GM18951 (cell line): Measurements from ENCODE around the gene TBC1D14.
A peak's percentile ranks its signal among the peaks of the same experiment; 100 is the strongest.

ENCODE experiments used
- POLR2A ChIP-seq: IDR thresholded peaks from 4 replicates; pipeline ENCODE4 v1.6.1; 2011; ENCODE audit warnings: mild to moderate bottlenecking; ENCODE audit not compliant: insufficient read length, insufficient read depth; ENCODE audit errors: extremely low read depth
- in situ Hi-C: fragments of 300-500 bp; cut with MboI; formaldehyde crosslinking; loops from one replicate; pipeline ENCODE4 v1.12.0; 2022; ENCODE audit warnings: low sequenced_read_pairs, mixed read lengths, inconsistent platforms; ENCODE audit not compliant: unreplicated experiment

Gene TBC1D14

GRCh38 chr4:6986781-6987587 is 77.4 kb downstream of the TBC1D14 start:
- TF ChIP-seq POLR2A = peak; percentile 65
- in situ Hi-C loops = no loop called here

- in situ Hi-C loops = no loop called here
- no peak for TF ChIP-seq POLR2A
Observed at GRCh38 chr4:6987588-6987961, 77.9 kb downstream of the TBC1D14 start.

DNA sequence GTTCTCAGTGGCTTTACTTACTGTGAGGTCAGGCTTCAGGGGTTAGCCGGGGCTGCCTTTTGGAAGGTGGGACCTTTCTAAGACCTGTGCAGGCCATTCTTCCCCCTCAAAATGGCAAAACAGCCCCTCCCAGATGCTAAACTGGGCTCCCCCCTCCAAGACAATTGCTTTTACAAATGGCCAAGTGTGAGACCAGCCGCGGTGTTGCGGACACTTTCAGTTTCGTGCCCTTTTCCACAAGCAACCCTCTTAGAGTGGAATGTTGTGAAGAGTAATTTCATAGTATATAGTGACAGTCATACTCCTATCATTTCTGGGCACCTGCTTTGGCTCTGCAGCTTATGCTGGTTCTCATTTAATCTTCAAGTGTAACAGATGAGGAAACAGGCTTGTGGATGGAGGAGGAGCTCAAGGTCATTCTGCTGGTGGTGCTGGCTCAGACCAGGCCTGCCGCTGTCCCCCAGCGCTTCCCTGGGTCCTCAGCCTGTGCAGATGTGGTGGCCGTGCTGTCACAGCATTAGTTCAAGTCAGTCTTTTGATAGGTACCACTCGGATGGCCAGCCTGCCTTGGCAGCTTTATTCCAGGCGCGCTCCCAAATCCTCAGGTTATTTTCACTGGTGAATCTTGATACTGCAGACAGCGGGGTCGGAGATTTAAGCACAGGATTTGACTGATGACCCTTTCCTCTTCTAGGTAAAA is 78.5 kb downstream of the TBC1D14 start:
- in situ Hi-C loops = no loop called here
- TF ChIP-seq POLR2A = no peak

DNA sequence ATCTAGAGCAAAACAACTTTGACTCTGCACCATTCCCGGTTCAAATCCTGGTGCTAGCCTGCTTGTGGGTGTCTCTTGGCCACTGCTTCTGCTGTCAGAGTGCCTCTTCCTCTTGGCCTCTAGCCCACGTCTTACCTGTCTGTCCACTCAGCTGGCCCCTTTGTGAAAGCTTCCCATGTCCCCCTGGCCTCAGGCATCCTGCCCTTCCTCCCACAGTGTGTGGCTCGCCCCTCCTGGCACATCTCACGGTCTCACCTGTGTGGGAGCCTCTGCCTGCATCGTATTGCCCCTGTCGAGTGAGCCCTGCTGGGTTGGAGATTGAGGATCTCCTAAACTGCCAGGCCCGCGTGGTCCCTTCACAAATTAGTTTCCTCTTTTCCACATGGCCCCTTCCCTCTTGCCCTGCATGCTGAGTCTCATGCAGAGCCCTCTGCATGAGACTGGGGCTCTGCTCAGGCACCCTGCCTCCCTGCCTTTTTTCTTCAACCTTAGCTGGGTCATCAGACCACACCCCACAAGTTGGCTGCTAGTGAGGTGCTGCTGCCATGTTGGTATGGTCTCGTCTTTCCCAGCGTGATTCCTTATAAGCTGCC is 79.8 kb downstream of the TBC1D14 start:
- in situ Hi-C loops = no loop called here
- no peak for TF ChIP-seq POLR2A

DNA sequence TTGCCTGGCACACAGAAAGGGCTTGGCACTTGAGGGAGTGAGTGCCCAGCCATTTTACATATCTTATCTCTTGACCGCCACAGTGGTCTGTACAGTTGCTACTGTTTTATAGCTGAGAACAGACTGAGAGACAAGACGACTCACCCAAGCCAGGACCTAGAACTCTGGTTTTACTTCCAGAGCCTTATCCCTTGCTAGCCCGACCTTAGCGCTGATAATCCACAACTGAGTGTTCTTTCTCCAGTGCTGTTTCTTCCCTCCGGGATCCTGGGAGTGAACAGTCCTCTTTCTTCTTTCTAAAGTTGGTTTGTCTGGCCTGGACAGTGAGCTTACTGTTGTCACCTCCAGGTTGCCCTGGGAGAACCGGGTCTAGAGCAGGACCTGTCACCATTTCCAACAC is 81.0 kb downstream of the TBC1D14 start:
- TF ChIP-seq POLR2A = no peak
- in situ Hi-C loops = no loop called here

- no peak for TF ChIP-seq POLR2A
- in situ Hi-C loops = no loop called here
Observed at GRCh38 chr4:6991249-6991648, 81.6 kb downstream of the TBC1D14 start.

DNA sequence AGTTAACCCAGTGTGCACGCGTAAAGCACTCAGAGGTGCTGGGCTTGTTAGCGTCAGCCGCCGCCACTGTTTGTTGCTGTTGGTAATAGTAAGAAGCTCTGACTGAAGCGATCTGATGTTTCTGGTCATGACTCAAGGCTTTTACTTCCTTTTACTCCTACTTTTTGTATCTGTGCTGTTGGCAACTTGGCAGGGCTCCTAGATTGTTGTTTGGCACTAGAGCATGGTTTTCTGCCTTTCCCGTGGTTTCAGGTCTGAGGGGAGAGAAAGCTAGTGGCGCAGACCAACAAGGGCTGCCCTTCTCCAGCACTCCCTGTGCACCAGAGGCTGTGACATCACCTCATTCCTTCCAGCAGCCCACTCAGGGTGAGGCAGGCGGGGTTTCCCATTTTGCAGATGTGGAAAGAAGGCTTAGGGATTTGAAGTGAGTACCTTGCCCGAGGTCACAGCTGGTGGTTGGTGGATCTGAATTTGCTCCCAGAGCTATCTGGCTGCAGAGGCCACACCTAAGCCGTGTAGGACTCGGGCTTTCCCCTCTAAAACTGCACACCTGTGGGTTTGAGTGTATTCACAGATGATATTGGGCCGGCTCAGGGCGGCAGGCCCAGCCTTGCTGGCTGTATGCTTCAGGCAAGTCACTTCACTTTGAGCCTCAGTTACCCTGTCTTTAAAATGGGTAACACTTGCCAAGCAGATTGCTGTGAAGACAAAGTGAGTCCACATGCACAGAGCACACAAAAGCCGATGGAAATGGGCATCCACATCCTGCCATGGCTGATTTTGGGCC is 82.3 kb downstream of the TBC1D14 start:
- no peak for TF ChIP-seq POLR2A
- in situ Hi-C loops = no loop called here

GRCh38 chr4:6992728-6993677 is 83.4 kb downstream of the TBC1D14 start:
- TF ChIP-seq POLR2A = no peak
- in situ Hi-C loops = no loop called here

DNA sequence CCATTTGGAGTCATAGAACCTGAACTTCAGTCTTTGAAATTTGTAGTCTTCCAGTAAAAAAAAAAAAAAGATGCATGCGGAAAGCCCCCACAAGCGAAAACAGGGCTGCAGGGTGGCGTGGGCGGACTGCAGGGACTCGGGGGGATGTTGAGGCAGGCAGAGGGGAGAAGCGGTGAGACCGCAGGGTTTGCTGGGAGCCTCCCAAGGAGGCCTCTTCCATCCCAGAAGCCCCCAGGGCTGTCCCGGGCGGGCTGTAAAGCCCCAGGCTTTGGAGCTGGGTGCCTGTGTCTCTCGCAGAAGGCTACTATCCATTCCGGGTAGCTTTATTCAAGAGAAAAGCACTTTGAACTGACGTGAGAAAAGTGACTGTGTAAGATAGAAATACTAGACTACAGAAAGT is 86.9 kb downstream of the TBC1D14 start:
- in situ Hi-C loops = no loop called here
- no peak for TF ChIP-seq POLR2A

GRCh38 chr4:6999172-7000086 is 89.8 kb downstream of the TBC1D14 start:
- TF ChIP-seq POLR2A = no peak
- in situ Hi-C loops = no loop called here

- TF ChIP-seq POLR2A = no peak
- in situ Hi-C loops = no loop called here
Observed at GRCh38 chr4:7000421-7001176, 91.0 kb downstream of the TBC1D14 start.
